Erythroblast (primary cell): ENCODE results near the gene MAP2K3.

Experiments used
- GATA1 ChIP-seq: IDR thresholded peaks from 2 replicates; pipeline ENCODE4 v1.6.1; 2011; ENCODE audit warnings: low read depth, mild to moderate bottlenecking, control low read depth, low read length, moderate library complexity
- POLR2A ChIP-seq: IDR thresholded peaks from 2 replicates; pipeline ENCODE4 v1.6.1; 2011; ENCODE audit warnings: mild to moderate bottlenecking, low read length

DNA sequence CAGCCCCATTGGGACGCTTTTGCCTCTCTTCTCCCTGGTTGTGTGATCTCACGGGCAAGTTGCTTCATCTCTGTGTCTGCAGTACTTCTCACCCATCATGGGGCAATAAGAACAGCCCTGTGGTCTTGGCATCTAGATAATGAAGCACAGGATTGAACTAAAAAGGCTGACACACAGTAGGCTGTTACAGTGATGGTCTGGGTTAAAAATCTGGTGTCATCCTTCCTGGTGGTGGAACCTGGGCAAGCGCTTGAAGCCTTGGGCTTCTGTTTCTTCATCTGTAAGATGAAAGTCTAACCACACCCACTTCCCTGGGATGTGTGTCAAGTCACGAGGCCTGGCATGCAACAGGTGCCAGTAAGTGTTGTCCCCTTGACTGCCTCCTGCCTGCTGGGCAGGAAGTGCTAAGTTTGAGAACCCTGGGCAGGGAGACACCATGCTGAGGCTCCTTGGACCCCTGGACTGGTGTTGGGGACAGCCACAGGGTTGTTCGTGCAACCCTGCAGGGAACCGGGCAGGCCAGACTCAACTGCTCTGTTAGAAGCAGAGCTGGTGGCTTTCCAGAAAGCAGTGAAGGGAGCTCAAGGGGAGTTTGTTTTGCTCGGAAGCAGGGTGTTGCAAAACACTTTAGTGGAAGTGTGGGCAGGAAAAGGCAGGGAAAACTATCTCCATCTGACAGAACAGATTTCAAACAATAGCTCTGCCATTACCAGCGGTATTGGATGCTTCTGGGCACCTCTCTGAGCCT lies 5.9 kb upstream of the MAP2K3 start:
- no peak for TF ChIP-seq POLR2A
- no peak for TF ChIP-seq GATA1
